Skeletal muscle tissue (tissue), 4 donors: Measurements from ENCODE around the gene RBM38. TPM values are rescaled to one million over a fixed set of nuclear protein-coding genes. Genes with fewer than 3 reads are reported as not detected.
"Not testable (repeated sequence)": the region's sequence is repeated elsewhere in the genome, so short reads cannot be mapped to it uniquely, and the experiment has no call there.

Source experiments
- H3K27ac ChIP-seq: one replicate; pipeline ENCODE4 v1.7.0; 2013; ENCODE audit warnings: mild to moderate bottlenecking, low read depth, low read length, inconsistent platforms
- H3K27me3 ChIP-seq, 3 donors: one replicate each; pipeline ENCODE4 v1.7.0; 2013; ENCODE audit warnings: low read length in 3 of 3; ENCODE audit not compliant: control insufficient read depth in 3 of 3, insufficient read depth in 3 of 3
- H3K36me3 ChIP-seq, 3 donors: one replicate each; pipeline ENCODE4 v1.7.0; 2013; ENCODE audit warnings: low read length in 3 of 3; ENCODE audit not compliant: control insufficient read depth in 3 of 3, insufficient read depth in 3 of 3
- H3K4me1 ChIP-seq, 3 donors: one replicate each; pipeline ENCODE4 v1.7.0; 2013; ENCODE audit warnings: low read length in 3 of 3, mild to moderate bottlenecking in 3 of 3; ENCODE audit not compliant: control insufficient read depth in 3 of 3, insufficient read depth in 3 of 3
- H3K4me3 ChIP-seq, 3 donors: one replicate each; pipeline ENCODE4 v1.7.0; 2013; ENCODE audit warnings: low read length in 3 of 3
- H3K9ac ChIP-seq, 3 donors: one replicate each; pipeline ENCODE4 v1.7.0; 2013; ENCODE audit warnings: low read length in 3 of 3, mild to moderate bottlenecking in 3 of 3, moderate library complexity in 2 of 3, low read depth in 1 of 3
- H3K9me3 ChIP-seq, 3 donors: one replicate each; pipeline ENCODE4 v1.7.0; 2013; ENCODE audit warnings: low read length in 3 of 3; ENCODE audit not compliant: control insufficient read depth in 3 of 3
- total RNA-seq: library from RNA; depleted of rRNA; stranded (reverse); fragments of >200 nt; gene quantifications from one replicate; pipeline ENCODE4 v1.2.3, GENCODE V29; 2014
- donor health status: Osteomylitis.

Gene RBM38
- 60.0 TPM for total RNA-seq

DNA sequence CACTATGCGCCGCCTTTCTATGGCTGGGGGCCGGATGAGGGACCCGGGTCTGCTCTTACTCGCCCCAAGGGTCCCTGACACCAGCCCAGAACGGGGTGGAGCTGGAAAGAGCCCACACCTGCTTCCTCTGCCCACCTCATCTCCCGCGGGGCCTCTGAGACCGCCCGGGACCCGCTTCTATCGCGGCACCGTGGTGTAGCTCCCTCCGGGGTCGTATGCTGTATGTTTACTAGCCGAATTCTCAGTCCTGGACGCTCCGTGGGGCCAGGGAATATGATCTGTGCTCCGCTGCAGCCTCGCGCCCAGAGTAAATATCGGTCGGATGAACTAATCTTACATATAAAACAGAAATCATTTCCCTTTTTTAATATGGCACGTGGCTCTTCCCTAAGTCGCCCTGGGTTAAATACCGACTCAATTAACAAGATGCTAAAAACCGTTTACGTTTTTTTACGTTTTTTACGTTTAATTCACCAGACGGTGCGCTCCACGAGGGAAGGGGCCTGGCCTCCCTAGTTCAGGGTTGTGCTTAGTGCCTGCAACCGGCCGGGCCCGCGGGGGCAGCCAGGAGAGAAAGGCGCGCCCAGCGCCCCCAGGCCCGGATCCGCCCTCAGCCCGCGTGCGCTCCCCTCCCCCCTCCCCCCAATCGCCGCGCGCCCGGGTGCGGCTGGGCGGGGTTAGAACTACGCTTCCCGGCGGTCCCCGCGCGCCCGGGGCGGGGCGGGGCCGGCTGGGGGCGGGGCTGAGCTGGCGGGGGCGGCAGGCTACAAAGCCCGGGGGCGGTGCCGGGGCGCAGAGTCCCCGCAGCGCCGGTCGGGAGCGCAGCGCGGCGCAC is at the start of gene RBM38:
Gene RBM38, plus strand, starts transcription at position 793 of the 835 bp plus-strand sequence. CDS start 186 bp downstream, outside the sequence.
- peaks cover 12 to 17% (median 14%) of the 10 kb centered on the region in 3 donors for H3K36me3 ChIP-seq
- H3K4me3 ChIP-seq: peak within 1 kb of the TSS; percentile 78 to 89 (median 83)
- no peaks in the 10 kb centered on the region for H3K9me3 ChIP-seq
- H3K4me1 ChIP-seq: peaks cover 46 to 51% (median 47%) of the 10 kb centered on the region in 3 donors
- H3K27ac ChIP-seq: peak within 1 kb of the TSS; percentile 90
- peak within 1 kb of the TSS; percentile 86 to 98 (median 96) for H3K9ac ChIP-seq
- no peaks in the 10 kb centered on the region for H3K27me3 ChIP-seq

DNA sequence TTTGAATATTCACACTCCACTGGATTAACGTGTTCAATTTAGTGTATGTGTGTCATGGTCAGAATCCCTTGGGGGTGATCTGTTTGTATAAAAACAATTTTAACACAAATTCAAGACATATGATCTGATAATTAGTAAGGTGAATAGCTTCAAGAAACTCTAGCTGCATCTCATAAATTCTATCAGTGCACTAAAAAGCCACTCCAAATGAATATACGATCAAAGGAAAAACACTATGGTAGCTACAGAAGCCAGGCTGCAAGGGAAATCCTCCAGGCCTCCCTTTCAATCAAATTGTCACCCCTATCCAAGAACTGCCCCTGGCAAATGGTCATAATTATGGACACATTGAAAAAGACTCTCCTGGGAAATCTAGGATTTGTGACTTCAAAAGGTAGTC is 49.5 kb upstream of the RBM38 start:
- Histone ChIP-seq H3K4me1 (no peaks in the 10 kb centered on the region), H3K36me3 (no peaks in the 10 kb centered on the region), H3K27me3 (peaks cover 3 to 10% (median 6%) of the 10 kb centered on the region in 3 donors), H3K9ac (no peak overlapping the region), H3K4me3 (no peak overlapping the region), H3K9me3 (no peaks in the 10 kb centered on the region), H3K27ac (no peak overlapping the region)

DNA sequence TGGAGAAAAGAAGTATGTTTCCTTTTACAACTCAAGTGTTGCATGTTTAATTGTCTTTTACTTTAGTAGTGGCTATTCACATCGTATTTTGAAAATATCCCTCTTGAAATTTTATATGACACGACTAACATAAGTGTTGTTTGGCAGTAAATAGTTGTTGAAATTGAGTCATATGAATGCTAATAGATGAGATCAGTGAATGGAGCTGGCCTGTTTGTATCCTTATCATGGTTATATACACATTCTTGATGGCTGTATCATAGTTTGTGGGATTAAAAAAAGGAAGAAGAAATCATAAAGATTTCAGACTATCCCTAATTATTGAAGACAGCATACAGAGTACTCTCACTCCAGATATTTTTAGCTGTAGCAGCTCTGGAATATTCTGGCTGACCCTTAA is 48.4 kb upstream of the RBM38 start:
- Histone ChIP-seq H3K9ac (no peak overlapping the region), H3K4me1 (no peaks in the 10 kb centered on the region), H3K36me3 (no peaks in the 10 kb centered on the region), H3K27me3 (peaks cover 3 to 6% (median 5%) of the 10 kb centered on the region in 3 donors), H3K9me3 (no peaks in the 10 kb centered on the region), H3K4me3 (no peak overlapping the region), H3K27ac (no peak overlapping the region)

DNA sequence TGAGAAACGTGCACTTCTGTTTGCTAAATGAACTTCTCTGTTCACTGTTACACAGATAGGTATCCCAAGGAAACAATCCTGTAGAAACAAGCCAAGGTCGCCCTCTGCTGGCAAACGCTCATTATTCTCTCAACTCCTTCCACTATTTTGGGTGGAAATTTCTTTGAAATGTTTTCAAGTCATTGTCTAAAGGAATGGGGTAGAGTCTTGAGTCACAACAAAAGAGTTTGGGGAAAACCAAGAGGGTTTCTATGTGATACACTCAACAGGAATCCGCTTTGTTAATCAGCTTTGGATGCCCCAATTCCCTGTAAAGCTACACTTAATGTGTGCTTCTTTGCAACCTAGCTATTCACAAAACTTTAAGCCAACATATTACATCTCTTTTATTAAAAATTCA is 44.7 kb upstream of the RBM38 start:
- peaks cover 1 to 2% (median 1%) of the 10 kb centered on the region in 3 donors for H3K4me1 ChIP-seq
- H3K36me3 ChIP-seq: no peaks in the 10 kb centered on the region
- H3K9ac ChIP-seq: no peak overlapping the region
- H3K4me3 ChIP-seq: no peak overlapping the region
- H3K9me3 ChIP-seq: no peaks in the 10 kb centered on the region
- no peak overlapping the region for H3K27ac ChIP-seq
- peaks cover 0 to 5% (median 0%) of the 10 kb centered on the region in 3 donors for H3K27me3 ChIP-seq

GRCh38 chr20:57347393-57347792 is 43.8 kb upstream of the RBM38 start:
- peaks cover 0 to 5% (median 0%) of the 10 kb centered on the region in 3 donors for H3K27me3 ChIP-seq
- H3K4me3 ChIP-seq: no peak overlapping the region
- no peak overlapping the region for H3K27ac ChIP-seq
- no peak overlapping the region for H3K9ac ChIP-seq
- H3K4me1 ChIP-seq: peaks cover 10 to 11% (median 10%) of the 10 kb centered on the region in 3 donors
- no peaks in the 10 kb centered on the region for H3K9me3 ChIP-seq
- H3K36me3 ChIP-seq: no peaks in the 10 kb centered on the region

- H3K4me3 ChIP-seq, H3K9ac ChIP-seq, H3K27ac ChIP-seq, H3K9me3 ChIP-seq, H3K27me3 ChIP-seq, H3K36me3 ChIP-seq: not testable (repeated sequence)
- H3K4me1 ChIP-seq: peaks cover 10 to 18% (median 15%) of the 10 kb centered on the region in 3 donors
These were observed 42.8 kb upstream of the RBM38 start for GRCh38 chr20:57348200-57348921.

DNA sequence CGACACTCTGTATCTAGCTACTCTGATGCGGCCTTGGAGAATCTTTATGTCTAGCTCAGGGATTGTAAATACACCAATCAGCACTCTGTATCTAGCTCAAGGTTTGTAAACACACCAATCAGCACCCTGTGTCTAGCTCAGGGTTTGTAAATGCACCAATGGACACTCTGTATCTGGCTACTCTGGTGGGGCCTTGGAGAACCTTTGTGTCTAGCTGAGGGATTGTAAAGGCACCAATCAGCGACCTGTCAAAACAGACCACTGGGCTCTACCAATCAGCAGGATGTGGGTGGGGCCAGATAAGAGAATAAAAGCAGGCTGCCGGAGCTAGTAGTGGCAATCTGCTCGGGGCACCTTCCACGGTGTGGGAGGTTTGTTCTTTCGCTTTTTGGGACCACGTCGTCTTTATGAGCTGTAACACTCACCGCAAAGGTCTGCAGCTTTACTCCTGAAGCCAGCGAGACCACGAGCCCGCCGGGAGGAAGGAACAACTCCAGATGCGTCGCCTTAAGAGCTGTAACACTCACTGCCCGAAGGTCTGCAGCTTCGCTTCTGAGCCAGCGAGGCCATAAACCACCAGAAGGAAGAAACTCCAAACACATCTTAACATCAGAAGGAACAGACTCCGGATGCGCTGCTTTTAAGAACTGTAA is 42.1 kb upstream of the RBM38 start:
- not testable (repeated sequence) for H3K9me3 ChIP-seq, H3K9ac ChIP-seq, H3K27me3 ChIP-seq, H3K4me3 ChIP-seq, H3K27ac ChIP-seq
- peaks cover 1 to 15% (median 12%) of the 10 kb centered on the region in 3 donors for H3K36me3 ChIP-seq
- peaks cover 10 to 18% (median 15%) of the 10 kb centered on the region in 3 donors for H3K4me1 ChIP-seq

- Histone ChIP-seq H3K4me3 (no peak overlapping the region), H3K27me3 (peaks cover 0 to 5% (median 0%) of the 10 kb centered on the region in 3 donors), H3K27ac (no peak overlapping the region), H3K9ac (no peak overlapping the region), H3K36me3 (peaks cover 8 to 25% (median 22%) of the 10 kb centered on the region in 3 donors), H3K9me3 (no peaks in the 10 kb centered on the region), H3K4me1 (peaks cover 10 to 18% (median 15%) of the 10 kb centered on the region in 3 donors)
These were observed 41.0 kb upstream of the RBM38 start for GRCh38 chr20:57350081-57350710.

GRCh38 chr20:57350726-57351041 is 40.5 kb upstream of the RBM38 start:
- H3K27me3 ChIP-seq, H3K9me3 ChIP-seq: not testable (repeated sequence)
- H3K36me3 ChIP-seq: peaks cover 10 to 29% (median 22%) of the 10 kb centered on the region in 3 donors
- H3K9ac ChIP-seq: peak overlapping the region; percentile 91 to 96 (median 95)
- H3K4me3 ChIP-seq: peak overlapping the region; percentile 97 to 100 (median 99)
- H3K4me1 ChIP-seq: peaks cover 10 to 18% (median 15%) of the 10 kb centered on the region in 3 donors
- H3K27ac ChIP-seq: peak overlapping the region; percentile 76
